Femur (tissue), 1 donor: Measurements from ENCODE around the gene BICC1.

ENCODE experiments used
- DNase-seq: peaks from one replicate; pipeline ENCODE4 v3.0.0-alpha.2; 2017

Gene BICC1

GRCh38 chr10:58754469-58755339 lies 242.0 kb downstream of the BICC1 start:
- DNase-seq, result no peak

- DNase-seq, result no peak
These were observed 242.6 kb downstream of the BICC1 start for GRCh38 chr10:58755340-58755610.

- peak; percentile 67 for DNase-seq
These were observed 243.0 kb downstream of the BICC1 start for GRCh38 chr10:58755677-58756076.

- no peak for DNase-seq
These were observed 243.6 kb downstream of the BICC1 start for GRCh38 chr10:58756130-58756719.

- DNase-seq, result no peak
These were observed 244.8 kb downstream of the BICC1 start for GRCh38 chr10:58757352-58758065.

- DNase-seq, result no peak
These were observed 245.6 kb downstream of the BICC1 start for GRCh38 chr10:58758321-58758720.

- DNase-seq, result no peak
These were observed 251.5 kb downstream of the BICC1 start for GRCh38 chr10:58764087-58764747.

- DNase-seq, result no peak
These were observed 253.2 kb downstream of the BICC1 start for GRCh38 chr10:58765910-58766309.

- DNase-seq, result no peak
These were observed 255.0 kb downstream of the BICC1 start for GRCh38 chr10:58767652-58768051.

- DNase-seq, result no peak
These were observed 259.2 kb downstream of the BICC1 start for GRCh38 chr10:58771863-58772262.

GRCh38 chr10:58772758-58773157 lies 260.1 kb downstream of the BICC1 start:
- DNase-seq, result no peak

- no peak for DNase-seq
These were observed 260.7 kb downstream of the BICC1 start for GRCh38 chr10:58773341-58773740.

- no peak for DNase-seq
These were observed 261.3 kb downstream of the BICC1 start for GRCh38 chr10:58773944-58774343.

GRCh38 chr10:58775960-58776567 lies 263.4 kb downstream of the BICC1 start:
- DNase-seq, result no peak

- no peak for DNase-seq
These were observed 264.1 kb downstream of the BICC1 start for GRCh38 chr10:58776568-58777318.

- DNase-seq, result no peak
These were observed 266.3 kb downstream of the BICC1 start for GRCh38 chr10:58778966-58779365.

- DNase-seq, result no peak
These were observed 266.9 kb downstream of the BICC1 start for GRCh38 chr10:58779594-58779993.

GRCh38 chr10:58780476-58780875 lies 267.8 kb downstream of the BICC1 start:
- no peak for DNase-seq

GRCh38 chr10:58781873-58782488 lies 269.3 kb downstream of the BICC1 start:
- no peak for DNase-seq

- no peak for DNase-seq
These were observed 270.5 kb downstream of the BICC1 start for GRCh38 chr10:58782876-58783851.

GRCh38 chr10:58784361-58784760 lies 271.7 kb downstream of the BICC1 start:
- DNase-seq, result no peak
